Right kidney (tissue), 1 donor: ENCODE data around the gene KLHL21.
"Not testable (repeated sequence)": the region's sequence is repeated elsewhere in the genome, so short reads cannot be mapped to it uniquely, and the experiment has no call there.

Experiments
- DNase-seq: peaks from one replicate; pipeline ENCODE4 v3.0.0-alpha.2; 2016

Gene KLHL21

DNA sequence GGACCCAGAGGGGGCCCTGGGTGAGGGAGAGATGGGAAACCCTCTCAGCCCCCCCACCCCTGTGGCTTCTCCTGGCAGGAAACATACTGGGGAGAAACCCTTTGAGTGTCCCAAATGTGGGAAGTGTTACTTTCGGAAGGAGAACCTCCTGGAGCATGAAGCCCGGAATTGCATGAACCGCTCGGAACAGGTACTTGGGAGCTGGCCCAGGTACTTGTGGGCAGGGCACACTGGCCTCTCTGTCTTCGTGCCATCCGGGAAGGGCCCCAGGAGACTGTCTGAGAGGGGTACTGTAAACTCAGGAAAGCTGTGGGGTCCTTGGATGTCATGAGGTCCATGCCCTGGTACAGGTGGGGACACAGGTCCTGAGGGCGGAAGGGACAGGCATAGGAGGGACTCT, 16.8 kb downstream of the KLHL21 start:
- no peak for DNase-seq

DNA sequence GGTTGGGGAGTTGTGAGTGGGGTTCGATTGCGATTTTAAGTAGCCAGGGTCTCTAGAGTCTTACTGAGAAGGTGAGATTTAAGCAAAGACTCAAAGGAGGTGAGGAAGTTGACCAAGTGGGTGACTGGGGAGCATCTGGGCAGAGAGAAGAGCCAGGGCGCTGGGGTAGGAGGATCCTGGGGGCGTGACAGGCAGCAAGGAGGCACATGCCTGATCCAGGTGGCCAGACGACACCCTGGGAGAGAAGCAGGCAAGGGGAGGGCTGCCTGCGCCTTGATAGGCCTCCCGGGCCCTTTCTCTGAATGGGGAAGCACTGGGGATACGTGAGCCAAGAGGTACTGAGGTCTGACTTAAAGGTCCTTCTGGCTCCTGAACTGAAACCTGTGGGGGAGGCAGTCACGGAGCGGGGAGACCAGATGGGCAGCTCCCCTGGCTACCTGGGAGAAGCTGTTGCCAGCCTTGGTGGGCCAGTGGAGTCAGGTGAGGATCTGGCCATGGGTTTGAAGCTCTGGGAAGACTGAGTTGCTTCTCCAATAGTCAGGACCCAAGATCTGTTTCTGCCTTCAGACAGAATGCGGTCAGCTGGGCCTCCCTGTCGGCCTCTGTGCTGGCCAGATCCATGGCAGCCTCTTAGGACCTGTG, 17.5 kb downstream of the KLHL21 start:
- no peak for DNase-seq

DNA sequence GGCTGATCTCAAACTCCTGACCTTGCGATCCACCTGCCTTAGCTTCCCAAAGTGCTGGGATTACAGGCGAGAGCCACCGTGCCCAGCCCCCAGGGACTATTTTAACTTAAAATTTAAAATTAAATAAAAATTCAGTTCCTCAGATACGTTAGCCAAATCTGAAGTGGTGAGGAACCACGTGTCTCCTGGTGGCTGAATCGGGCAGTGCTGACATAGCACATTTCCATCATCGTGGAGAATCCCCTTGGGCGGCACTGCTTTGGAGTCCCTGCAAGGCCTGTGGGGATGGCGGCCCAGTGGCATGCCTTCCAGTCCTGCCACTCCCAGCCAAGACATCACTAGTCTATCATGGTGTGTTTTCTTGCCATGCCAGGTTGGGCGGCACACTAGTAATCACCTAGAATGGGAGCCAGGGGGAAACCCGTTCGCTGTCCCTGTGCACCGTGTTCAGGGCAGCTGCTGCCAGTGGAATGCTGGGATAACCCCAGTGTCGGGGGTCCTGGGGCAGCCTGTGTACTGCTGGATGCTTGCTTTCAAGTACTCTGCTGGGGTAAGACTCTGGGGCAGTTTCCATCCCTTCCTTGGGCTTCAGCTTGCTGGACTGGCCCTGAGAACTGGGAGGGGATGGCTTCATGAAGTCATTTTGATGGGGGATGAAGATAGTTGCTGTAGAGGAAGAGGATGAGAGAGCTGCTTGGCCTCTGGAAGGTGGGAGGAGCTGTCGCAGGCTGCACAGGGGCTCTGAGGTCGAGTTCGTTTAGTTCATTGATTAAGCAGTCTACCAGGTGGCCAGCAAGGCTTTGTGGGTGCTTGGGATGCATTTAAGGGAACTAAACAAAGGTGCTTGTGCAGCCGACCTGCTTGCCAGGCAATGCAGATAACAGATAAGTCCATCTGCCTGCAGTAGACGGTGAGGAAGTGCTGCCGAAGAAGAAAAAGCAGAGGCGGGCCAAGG, 18.3 kb downstream of the KLHL21 start:
- no peak for DNase-seq

DNA sequence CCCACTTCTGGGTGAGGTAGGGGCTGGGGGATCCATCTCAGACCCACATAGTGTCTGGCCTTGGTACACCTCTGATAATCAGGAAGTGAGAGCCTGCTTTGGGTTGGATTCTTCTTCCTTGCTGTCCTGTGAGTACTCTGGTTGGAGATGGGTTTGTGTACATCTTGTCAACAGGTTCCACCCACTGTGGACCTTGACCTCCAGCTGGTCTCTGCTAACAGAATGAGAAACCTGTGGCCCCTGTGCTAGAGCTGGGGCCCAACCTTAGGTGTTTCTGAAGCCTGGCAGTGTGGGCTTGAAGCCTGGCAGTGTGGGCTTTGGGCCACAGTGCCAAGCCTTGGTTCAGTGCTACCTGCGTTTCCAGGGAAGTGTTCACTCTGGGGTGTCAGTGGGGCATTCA, 20.3 kb downstream of the KLHL21 start:
- no peak for DNase-seq

DNA sequence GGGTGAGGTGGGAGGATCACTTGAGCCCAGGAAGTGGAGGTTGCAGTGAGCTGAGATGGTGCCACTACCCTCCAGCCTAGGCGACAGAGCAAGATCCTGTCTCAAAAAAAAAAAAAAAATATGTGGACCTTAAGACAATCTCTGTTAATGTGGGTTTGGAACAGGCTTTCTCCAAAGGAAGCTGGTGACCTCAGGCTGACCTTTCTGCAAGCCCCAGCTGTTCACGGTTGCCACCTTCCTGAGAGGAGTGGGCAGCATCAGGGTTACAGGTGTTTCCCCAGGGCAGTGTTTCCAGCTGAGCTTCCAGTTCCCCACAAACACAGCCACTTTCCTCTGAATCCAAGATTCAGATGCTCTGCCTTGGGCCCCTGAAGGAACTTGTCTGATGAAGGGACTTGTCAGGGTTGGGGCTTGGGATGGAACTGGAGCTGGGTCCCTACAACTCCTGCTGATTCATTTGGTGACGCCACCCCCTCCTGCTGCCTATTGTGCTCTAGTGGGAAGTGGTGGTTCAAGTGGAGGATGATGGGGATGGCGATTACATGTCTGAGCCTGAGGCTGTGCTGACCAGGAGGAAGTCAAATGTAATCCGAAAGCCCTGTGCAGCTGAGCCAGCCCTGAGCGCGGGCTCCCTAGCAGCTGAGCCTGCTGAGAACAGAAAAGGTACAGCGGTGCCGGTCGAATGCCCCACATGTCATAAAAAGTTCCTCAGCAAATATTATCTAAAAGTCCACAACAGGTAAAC, 20.9 kb downstream of the KLHL21 start:
- DNase-seq = no peak

DNA sequence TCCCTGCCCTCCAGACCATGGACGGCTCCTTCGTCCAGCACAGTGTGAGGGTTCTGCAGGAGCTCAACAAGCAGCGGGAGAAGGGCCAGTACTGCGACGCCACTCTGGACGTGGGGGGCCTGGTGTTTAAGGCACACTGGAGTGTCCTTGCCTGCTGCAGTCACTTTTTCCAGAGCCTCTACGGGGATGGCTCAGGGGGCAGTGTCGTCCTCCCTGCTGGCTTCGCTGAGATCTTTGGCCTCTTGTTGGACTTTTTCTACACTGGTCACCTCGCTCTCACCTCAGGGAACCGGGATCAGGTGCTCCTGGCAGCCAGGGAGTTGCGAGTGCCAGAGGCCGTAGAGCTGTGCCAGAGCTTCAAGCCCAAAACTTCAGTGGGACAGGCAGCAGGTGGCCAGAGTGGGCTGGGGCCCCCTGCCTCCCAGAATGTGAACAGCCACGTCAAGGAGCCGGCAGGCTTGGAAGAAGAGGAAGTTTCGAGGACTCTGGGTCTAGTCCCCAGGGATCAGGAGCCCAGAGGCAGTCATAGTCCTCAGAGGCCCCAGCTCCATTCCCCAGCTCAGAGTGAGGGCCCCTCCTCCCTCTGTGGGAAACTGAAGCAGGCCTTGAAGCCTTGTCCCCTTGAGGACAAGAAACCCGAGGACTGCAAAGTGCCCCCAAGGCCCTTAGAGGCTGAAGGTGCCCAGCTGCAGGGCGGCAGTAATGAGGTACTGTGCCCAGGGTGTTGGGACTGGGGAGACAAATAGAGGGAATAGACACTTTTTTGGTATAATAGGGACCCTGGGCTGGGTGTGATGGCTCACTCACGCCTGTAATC, 21.9 kb downstream of the KLHL21 start:
- peak; percentile 21 for DNase-seq

DNA sequence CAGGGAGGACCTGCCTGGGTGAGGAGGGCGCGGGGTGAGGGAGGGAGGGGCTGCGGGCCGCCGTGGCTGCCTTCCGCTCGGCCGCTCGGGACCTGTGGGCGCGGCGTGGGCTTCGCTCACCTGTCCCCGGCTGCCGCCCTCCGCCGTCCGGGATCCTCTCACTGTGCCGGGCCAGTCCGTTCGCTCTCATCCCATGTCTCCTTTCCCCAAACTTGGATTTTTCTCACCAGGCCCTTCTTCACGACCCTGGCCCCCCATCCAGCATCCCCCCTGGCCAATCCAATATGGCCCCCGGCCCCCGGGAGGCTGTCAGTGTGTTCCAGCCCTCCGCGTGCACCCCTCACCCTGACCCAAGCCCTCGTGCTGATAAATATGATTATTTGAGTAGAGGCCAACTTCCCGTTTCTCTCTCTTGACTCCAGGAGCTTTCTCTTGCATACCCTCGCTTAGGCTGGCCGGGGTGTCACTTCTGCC, 22.5 kb downstream of the KLHL21 start:
- no peak for DNase-seq

DNA sequence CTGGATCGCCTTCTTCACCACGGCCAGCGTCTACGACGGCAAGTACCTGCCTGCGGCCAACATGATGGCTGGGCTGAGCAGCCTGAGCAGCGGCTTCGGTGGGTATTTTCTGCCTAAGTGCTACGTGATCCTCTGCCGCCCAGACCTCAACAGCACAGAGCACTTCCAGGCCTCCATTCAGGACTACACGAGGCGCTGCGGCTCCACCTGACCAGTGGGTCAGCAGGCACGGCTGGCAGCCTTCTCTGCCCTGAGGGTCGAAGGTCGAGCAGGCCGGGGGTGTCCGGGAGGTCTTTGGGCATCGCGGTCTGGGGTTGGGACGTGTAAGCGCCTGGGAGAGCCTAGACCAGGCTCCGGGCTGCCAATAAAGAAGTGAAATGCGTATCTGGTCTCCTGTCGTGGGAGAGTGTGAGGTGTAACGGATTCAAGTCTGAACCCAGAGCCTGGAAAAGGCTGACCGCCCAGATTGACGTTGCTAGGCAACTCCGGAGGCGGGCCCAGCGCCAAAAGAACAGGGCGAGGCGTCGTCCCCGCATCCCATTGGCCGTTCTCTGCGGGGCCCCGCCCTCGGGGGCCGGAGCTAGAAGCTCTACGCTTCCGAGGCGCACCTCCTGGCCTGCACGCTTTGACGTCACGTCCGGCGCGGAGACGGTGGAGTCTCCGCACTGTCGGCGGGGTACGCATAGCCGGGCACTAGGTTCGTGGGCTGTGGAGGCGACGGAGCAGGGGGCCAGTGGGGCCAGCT, 23.1 kb downstream of the KLHL21 start, which contains the start of gene ZBTB48:
Gene ZBTB48 (plus strand): TSS at position 621 of the 745 bp plus-strand sequence. CDS start 616 bp downstream, outside the sequence.
- peak; percentile 85 for DNase-seq

DNA sequence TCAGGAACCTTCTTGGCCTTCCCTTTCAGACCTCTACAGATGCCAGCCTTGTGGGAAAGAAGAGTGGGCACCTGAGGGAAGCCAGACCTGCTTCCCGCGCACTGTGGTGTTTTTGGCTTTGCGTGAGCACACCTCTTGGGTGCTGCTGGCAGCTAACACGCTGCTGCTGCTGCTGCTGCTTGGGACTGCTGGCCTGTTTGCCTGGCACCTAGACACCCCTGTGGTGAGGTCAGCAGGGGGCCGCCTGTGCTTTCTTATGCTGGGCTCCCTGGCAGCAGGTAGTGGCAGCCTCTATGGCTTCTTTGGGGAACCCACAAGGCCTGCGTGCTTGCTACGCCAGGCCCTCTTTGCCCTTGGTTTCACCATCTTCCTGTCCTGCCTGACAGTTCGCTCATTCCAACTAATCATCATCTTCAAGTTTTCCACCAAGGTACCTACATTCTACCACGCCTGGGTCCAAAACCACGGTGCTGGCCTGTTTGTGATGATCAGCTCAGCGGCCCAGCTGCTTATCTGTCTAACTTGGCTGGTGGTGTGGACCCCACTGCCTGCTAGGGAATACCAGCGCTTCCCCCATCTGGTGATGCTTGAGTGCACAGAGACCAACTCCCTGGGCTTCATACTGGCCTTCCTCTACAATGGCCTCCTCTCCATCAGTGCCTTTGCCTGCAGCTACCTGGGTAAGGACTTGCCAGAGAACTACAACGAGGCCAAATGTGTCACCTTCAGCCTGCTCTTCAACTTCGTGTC, 23.9 kb downstream of the KLHL21 start:
- DNase-seq = no peak

DNA sequence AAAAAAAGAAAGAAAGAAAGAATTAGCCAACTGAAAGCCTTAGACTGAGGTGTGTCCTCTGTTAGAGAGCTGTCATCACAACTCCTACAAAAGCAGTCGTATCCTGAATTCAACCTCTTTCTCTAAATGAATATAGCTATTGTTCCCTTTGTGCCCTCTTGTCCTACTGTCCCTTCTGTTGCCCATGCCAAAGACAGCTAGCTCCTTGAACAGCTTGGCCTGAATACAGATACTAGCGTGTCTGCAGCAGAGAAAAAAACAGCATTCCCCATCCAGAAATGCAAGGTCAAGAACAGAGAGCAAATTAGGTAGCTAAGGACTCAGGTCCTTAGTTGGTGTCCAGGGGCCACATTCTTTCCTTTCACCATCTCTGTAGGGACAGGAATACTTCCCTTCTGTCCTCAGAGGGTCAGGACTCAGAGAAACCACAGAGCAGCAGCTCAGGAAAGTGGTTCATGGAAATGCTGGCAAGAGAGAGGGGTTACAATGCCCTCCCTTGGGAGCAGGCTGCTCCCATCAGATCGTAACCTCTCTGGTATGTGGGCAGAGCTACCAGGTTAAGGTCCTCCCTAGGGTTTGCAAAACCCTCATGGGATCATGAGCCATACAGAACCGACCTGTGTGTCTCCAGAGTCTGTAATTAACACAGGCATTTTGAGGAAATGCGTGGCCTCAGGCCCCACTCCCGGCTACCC, 24.7 kb downstream of the KLHL21 start:
- no peak for DNase-seq

DNA sequence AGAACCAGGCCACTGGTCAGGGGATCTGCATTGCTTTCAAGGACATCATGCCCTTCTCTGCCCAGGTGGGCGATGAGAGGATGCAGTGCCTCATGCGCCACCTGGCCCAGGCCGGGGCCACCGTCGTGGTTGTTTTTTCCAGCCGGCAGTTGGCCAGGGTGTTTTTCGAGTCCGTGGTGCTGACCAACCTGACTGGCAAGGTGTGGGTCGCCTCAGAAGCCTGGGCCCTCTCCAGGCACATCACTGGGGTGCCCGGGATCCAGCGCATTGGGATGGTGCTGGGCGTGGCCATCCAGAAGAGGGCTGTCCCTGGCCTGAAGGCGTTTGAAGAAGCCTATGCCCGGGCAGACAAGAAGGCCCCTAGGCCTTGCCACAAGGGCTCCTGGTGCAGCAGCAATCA, 27.9 kb downstream of the KLHL21 start:
- no peak for DNase-seq

DNA sequence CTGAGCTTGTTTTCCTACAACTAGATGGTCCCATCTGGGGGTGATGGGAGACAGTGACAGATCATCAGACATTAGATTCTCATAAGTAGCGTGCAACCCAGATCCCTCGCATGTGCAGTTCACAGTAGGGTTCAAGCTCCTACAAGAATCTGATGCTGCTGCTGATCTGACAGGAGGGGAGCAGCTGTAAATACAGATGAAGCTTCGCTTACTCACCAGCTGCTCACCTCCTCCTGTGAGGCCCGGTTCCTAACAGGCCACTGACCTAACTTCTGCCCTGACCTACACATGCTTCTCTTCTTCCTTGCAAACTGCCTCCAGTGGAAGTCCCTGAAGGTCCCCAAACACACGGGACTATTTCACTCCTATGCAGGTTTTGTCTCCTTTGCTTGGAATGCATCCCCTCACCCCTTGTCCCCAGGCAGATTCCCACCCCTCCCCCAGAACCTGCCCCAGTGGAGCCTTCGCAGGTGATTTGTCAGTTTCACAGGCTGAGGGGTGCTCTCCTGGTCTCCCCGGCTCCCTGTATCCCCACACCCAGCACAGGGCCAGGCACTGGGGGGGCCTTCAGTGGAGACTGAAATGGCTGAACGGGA, 28.5 kb downstream of the KLHL21 start:
- DNase-seq = no peak

DNA sequence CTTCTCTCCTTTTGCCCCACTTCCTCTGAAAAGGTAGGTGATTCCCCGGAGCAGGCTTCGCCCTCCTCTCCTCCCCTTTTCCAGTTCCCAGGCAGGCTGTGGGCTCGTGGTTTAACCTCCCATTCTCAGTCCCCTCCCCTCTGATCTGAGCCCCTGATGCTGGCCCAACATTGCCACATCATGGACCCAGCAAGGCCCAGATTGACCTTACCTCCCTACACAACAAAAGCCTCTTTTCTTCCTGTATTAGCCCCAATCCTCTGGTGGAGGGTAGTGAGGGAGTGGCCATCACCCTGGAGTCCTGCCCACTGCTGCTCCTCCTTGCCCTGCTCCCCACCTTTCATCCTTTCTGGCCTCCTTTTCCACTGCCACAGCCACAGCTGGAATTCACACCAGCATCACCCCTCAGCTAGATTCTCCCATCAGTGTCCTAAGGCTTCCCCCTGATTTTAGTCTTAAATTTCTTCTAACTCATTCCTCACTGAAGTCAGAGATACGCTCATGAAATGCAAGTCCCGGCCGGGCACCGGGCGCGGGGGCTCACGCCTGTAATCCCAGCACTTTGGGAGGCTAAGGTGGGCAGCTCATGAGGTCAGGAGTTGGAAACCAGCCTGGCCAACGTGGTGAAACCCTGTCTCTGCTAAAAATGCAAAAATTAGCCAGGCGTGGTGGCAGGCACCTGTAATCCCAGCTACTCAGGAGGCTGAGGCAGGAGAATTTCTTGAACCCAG, 29.9 kb downstream of the KLHL21 start:
- no peak for DNase-seq

DNA sequence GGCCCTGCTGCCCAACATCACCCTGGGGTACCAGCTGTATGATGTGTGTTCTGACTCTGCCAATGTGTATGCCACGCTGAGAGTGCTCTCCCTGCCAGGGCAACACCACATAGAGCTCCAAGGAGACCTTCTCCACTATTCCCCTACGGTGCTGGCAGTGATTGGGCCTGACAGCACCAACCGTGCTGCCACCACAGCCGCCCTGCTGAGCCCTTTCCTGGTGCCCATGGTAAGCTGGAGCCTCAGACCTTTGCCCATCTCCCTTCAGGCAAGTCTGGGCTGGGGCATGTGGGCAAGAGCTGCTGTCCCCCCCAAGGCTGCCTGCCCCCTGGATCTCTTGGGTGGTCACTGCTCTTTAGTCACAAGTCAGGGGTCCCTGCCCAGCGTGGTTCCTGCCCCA, 31.7 kb downstream of the KLHL21 start:
- DNase-seq = no peak

DNA sequence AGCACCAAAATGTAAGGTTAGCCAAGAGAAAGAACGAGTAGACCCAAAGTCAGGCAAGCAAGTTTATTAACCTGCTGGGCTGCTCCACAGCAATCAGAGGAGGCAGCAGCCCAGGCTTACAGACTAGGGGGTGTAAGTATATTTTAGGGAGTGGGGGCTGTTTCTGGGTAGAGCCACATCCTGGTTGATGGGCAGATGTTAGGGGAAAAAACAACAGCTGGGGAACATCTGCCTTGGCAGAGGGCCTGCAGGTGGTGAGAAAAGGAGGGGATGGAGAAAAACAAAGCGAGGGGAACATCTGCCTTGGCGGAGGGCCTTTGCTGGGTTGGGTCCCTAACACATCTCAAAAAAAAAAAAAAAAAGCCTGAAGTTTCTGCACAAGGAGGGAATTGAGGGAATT, 32.6 kb downstream of the KLHL21 start:
- DNase-seq = no peak

DNA sequence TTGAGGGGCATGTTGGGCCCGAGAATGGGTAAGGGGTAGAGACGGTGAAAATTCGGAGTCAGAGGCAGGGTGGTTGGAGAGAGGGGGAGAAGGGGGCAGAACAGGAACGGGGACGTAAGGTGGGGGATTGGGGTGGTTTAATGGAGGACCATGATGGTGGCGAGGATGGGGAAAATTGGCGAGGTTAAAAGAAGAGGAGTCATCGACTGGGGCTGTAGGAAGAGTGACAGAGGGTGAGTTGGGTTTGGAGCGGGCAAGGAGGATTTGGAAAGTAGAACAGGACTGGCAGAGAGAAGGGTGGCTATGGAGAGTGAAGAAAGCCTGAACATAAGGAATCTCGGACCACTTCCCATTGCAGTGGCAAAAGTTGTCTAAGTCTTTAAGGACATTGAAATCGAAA, 33.6 kb downstream of the KLHL21 start:
- no peak for DNase-seq

DNA sequence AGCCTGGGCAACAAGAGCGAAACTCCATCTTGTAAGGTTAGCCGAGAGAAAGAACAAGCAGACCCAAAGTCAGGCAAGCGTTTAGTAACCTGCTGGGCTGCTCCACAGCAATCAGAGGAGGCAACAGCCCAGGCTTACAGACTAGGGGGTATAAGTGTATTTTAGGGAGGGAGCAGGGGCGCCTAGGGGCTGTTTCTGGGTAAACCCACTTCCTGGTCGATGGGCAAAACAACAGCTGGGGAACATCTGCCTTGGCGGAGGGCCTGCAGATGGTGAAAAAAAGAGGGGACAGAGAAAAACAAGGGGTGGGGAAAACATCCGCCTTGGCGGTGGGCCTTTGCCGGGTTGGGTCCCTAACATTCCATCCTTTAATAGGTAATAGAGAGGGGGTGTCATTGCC, 42.4 kb downstream of the KLHL21 start:
- DNase-seq = no peak

DNA sequence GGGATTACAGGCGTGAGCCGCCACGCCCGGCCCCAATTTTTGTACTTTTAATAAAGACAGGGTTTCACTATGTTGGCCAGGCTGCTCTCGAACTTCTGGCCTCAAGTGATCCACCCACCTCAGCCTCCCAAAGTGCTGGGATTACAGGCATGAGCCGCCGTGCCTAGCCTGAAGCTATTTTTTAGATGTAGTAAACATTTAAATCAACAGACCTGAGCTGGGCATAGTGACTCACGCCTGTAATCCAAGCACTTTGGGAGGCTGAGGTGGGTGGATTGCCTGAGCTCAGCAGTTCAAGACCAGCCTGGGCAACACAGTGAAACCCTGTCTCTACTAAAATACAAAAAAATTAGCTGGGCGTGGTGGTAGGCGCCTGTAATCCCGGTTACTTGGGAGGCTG, 43.5 kb downstream of the KLHL21 start:
- not testable (repeated sequence) for DNase-seq

DNA sequence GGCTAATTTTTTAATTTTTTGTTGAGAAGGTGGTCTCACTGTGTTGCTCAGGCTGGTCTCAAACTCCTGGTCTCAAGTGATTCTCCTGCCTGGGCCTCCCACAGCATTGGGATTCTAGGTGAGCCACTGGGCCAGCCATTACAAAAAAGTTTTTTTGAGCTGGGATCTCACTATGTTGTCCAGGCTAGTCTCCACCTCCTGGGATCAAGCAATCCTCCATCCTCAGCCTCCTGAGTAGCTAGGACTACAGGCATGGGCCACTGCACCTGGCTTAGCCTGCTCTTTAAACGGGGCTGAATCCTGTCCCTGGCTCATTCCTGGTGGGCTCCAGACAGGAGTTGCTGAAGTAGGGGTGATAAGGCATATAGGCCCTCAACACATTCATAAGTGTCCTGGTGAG, 45.1 kb downstream of the KLHL21 start:
- no peak for DNase-seq
